Stimulated activated CD4-positive, alpha-beta T cell treated with anti-CD3 and anti-CD28 coated beads, TNF-alpha, amount 100 ng/mL, for 24 hours (primary cell): Measurements from ENCODE around the gene INO80B.
A peak's percentile ranks its signal among the peaks of the same experiment; 100 is the strongest.

Experiments
- DNase-seq, 3 experiments: peaks; one replicate each; pipeline ENCODE4 v3.0.0-alpha.2; 2020; ENCODE audit warnings: low read depth in 3 of 3

Gene INO80B

GRCh38 chr2:74502147-74502719 is 47.3 kb downstream of the INO80B start:
- DNase-seq: no peak

- peak in 1 of 3 experiments; percentile 58 for DNase-seq
Observed at GRCh38 chr2:74502720-74503505, 48.0 kb downstream of the INO80B start.

DNA sequence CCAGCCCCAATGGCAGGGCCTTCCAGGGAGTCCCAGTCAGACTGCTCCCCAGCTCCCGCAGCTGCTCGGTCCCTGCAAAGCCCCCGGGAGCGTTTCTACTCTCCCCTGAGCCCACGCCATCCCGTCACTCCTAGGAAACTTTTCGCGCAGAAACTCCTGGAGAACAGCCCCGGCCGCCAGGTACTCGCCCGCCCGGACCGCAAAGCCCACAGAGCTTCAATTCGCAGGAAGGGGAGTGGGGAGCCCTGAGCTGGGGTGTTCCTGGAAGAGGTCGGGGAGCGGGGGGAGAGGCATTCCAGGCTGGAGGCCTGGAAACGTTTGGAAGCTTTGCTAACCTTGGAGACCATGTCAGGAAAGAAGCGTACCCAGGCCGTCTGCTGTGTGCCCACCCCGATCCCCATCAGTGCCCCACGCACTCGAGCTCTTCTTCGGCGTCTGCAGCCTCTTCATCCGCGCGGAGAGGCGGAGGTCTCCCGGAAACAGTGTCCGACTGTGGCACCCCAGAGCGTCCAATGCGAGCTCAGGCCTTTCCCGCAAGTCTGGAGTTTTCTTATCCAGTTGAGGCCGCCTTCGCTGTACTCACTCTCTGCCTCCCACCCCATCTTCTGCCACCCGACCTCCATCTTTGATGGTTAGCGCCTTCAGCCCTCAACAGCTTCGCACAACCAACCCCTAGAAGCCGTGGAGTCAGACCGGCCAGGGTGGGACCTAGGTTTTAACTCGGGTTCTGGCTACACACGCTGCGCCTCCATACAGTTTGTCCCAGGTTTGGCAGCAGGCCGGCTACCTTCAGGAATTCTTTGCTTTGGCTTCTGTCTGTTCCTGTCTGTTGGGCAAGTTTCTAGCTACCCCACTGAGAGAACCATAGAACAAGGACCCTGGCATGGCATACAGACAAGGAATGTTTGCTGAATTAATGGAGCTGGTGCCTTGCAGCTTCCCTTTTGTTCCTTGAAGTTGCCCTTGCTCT is 48.9 kb downstream of the INO80B start:
- DNase-seq: no peak

GRCh38 chr2:74504591-74504990 is 49.7 kb downstream of the INO80B start:
- no peak for DNase-seq

- DNase-seq: no peak
Observed at GRCh38 chr2:74505448-74506246, 50.8 kb downstream of the INO80B start.

- peak; percentile 96 to 99 (median 99) for DNase-seq
Observed at GRCh38 chr2:74507145-74507925, 52.4 kb downstream of the INO80B start, which contains the start of gene PCGF1. TSS of gene PCGF1 (minus strand) at chr2:74507695. CDS start at chr2:74507668, 27 bp downstream.
